ENCODE results near the gene SLC44A1. TPM values are rescaled to one million over a fixed set of nuclear protein-coding genes. Genes with fewer than 3 reads are reported as not detected.

SLC44A1 gene
- polyA plus RNA-seq, 3 donors: 6.9 to 52.1 (median 46.5) TPM

DNA sequence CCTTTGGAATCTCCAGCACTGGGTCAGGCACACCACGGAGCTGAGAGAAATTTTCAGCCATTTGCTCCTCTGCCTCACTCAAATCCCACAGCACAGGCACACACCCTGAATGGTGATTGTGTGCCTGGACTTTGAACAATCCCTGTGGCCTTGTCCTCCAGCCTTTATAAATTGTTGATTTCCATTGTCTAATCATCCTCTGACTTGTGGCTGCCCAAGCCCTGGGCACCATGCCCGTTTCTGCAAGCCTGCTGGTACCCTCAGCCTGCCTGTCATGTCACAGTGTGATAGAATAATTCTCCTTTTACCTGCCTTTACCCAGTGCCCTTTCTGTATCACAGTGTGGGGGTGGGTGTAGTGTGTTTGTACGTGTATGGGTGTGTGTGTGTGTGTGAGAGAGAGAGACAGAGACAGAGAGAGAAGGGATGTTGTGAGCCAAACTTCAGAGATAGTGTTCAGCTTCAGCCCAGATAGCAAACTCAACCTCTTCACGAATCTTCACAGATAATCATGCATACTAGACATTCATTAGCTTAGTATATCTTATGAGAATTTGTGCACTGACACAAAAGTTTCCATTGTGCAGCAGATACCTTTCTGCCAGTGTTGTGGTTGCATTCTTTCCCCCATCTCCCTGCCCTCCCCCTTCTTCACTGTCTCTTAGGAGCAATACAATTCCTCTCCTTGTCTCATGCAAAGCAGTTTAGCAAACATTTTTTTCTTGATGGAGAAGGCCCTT, 27.8 kb upstream of the SLC44A1 start:
- WGBS (ENCODE audit: insufficient coverage): 80% methylated on average over 1 of the region's 4 CpGs
- Histone ChIP-seq H3K4me1 (ENCODE audit: control insufficient read depth in 1 of 2, insufficient read depth in 2 of 2, low read length in 2 of 2) (no peaks in the 10 kb centered on the region), H3K4me2 (replicated peaks; ENCODE audit: extremely low read depth, low read length, poor library complexity, severe bottlenecking) (no peak overlapping the region), H3K4me3 (replicated peaks in 1 of 3; ENCODE audit: low read depth in 2 of 3, low read length in 3 of 3) (no peak overlapping the region), H3K27me3 (ENCODE audit: control insufficient read depth in 2 of 2, insufficient read depth in 2 of 2, low read length in 2 of 2) (no peaks in the 10 kb centered on the region), H2AFZ (ENCODE audit: insufficient read depth, low read depth, low read length, poor library complexity, severe bottlenecking) (peak overlapping the region; percentile 38), H4K20me1 (ENCODE audit: insufficient read depth, low read length) (no peaks in the 10 kb centered on the region), H3K9ac (ENCODE audit: insufficient read depth, low read length, poor library complexity, severe bottlenecking) (no peak overlapping the region), H3K36me3 (replicated peaks in 1 of 2; ENCODE audit: control insufficient read depth in 1 of 2, insufficient read depth in 2 of 2, low read length in 2 of 2) (no peaks in the 10 kb centered on the region), H3K79me2 (ENCODE audit: insufficient read depth, low read length) (no peaks in the 10 kb centered on the region), H3K9me3 (replicated peaks in 1 of 2; ENCODE audit: control insufficient read depth in 1 of 2, insufficient read depth in 1 of 2, low read length in 2 of 2) (peaks cover 0 to 3% of the 10 kb centered on the region in 2 donors), H3K27ac (ENCODE audit: low read depth in 1 of 2, low read length in 2 of 2) (no peak overlapping the region)
- Mint-ChIP-seq H3K4me1 (no peaks in the 10 kb centered on the region), H3K9me3 (peaks cover 0 to 8% (median 5%) of the 10 kb centered on the region in 7 donors), H3K4me3 (no peak overlapping the region), H3K27ac (no peak overlapping the region), H3K27me3 (ENCODE audit: low read depth in 3 of 3) (peaks cover 0 to 5% (median 3%) of the 10 kb centered on the region in 3 donors), H3K36me3 (peaks cover 0 to 2% of the 10 kb centered on the region in 2 donors)
- no peak for DNase-seq
- intact Hi-C loops (cut with micrococcal nuclease): no loop called here
- TF ChIP-seq, protein P1, sequence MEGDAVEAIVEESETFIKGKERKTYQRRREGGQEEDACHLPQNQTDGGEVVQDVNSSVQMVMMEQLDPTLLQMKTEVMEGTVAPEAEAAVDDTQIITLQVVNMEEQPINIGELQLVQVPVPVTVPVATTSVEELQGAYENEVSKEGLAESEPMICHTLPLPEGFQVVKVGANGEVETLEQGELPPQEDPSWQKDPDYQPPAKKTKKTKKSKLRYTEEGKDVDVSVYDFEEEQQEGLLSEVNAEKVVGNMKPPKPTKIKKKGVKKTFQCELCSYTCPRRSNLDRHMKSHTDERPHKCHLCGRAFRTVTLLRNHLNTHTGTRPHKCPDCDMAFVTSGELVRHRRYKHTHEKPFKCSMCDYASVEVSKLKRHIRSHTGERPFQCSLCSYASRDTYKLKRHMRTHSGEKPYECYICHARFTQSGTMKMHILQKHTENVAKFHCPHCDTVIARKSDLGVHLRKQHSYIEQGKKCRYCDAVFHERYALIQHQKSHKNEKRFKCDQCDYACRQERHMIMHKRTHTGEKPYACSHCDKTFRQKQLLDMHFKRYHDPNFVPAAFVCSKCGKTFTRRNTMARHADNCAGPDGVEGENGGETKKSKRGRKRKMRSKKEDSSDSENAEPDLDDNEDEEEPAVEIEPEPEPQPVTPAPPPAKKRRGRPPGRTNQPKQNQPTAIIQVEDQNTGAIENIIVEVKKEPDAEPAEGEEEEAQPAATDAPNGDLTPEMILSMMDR (IDR thresholded peaks at IDR 0.05): no peak

DNA sequence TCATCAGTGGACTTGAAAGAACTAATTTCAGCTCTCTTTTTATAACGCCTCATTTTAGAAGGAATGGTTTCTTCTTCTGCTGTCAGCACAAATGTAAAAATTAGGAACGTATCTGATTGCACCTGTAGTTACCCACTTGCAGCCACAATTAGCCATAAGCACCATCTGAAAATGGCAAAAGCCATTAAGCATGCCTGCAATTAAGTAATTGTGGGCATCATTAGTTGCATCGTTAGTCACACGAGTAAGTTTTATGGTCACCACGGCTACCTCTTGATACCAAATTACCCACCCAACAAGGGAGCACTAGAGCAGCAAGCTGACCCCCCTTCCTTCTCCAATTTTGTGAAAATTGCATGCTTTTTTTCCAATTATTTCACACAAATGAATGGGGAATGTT, 25.8 kb upstream of the SLC44A1 start:
- no peak overlapping the region for H2AFZ ChIP-seq (ENCODE audit: insufficient read depth, low read depth, low read length, poor library complexity, severe bottlenecking)
- peaks cover 15 to 24% (median 20%) of the 10 kb centered on the region in 7 donors for H3K9me3 Mint-ChIP-seq
- no peak overlapping the region for H3K27ac Mint-ChIP-seq
- no peak overlapping the region for H3K27ac ChIP-seq (ENCODE audit: low read depth in 1 of 2, low read length in 2 of 2)
- H3K4me2 ChIP-seq (replicated peaks; ENCODE audit: extremely low read depth, low read length, poor library complexity, severe bottlenecking): no peak overlapping the region
- no peak for DNase-seq
- H4K20me1 ChIP-seq (ENCODE audit: insufficient read depth, low read length): no peaks in the 10 kb centered on the region
- no peaks in the 10 kb centered on the region for H3K4me1 Mint-ChIP-seq
- no peak overlapping the region for H3K9ac ChIP-seq (ENCODE audit: insufficient read depth, low read length, poor library complexity, severe bottlenecking)
- no peaks in the 10 kb centered on the region for H3K79me2 ChIP-seq (ENCODE audit: insufficient read depth, low read length)
- no peak overlapping the region for H3K4me3 Mint-ChIP-seq
- no peak overlapping the region for H3K4me3 ChIP-seq (replicated peaks in 1 of 3; ENCODE audit: low read depth in 2 of 3, low read length in 3 of 3)
- H3K36me3 ChIP-seq (replicated peaks in 1 of 2; ENCODE audit: control insufficient read depth in 1 of 2, insufficient read depth in 2 of 2, low read length in 2 of 2): no peaks in the 10 kb centered on the region
- H3K9me3 ChIP-seq (replicated peaks in 1 of 2; ENCODE audit: control insufficient read depth in 1 of 2, insufficient read depth in 1 of 2, low read length in 2 of 2): peaks cover 12 to 17% of the 10 kb centered on the region in 2 donors
- no peaks in the 10 kb centered on the region for H3K27me3 ChIP-seq (ENCODE audit: control insufficient read depth in 2 of 2, insufficient read depth in 2 of 2, low read length in 2 of 2)
- H3K4me1 ChIP-seq (ENCODE audit: control insufficient read depth in 1 of 2, insufficient read depth in 2 of 2, low read length in 2 of 2): no peaks in the 10 kb centered on the region
- intact Hi-C loops (cut with micrococcal nuclease): no loop called here
- peaks cover 0 to 5% (median 3%) of the 10 kb centered on the region in 3 donors for H3K27me3 Mint-ChIP-seq (ENCODE audit: low read depth in 3 of 3)
- TF ChIP-seq, protein P1 (IDR thresholded peaks at IDR 0.05): no peak
- peaks cover 5% of the 10 kb centered on the region in 2 donors for H3K36me3 Mint-ChIP-seq
- WGBS (ENCODE audit: insufficient coverage): no CpG with 5 or more reads among the region's 5 CpGs
